IMR-90 (cell line): ENCODE measurements around the gene SH3RF1.

ENCODE experiments used
- BHLHE40 ChIP-seq: fragments of 150-350 bp; IDR thresholded peaks from 2 replicates; pipeline ENCODE4 v1.6.1; 2016; ENCODE audit warnings: mild to moderate bottlenecking, low read depth, low read length
- MAZ ChIP-seq: IDR thresholded peaks from 2 replicates; pipeline ENCODE4 v1.6.1; 2012; ENCODE audit warnings: low read depth, mild to moderate bottlenecking, low read length, improper control_type of control experiment, moderate library complexity, borderline replicate concordance
- MXI1 ChIP-seq: IDR thresholded peaks from 2 replicates; pipeline ENCODE4 v1.6.1; 2012; ENCODE audit warnings: low read depth, mild to moderate bottlenecking, low read length, moderate library complexity, borderline replicate concordance
- POLR2A ChIP-seq: IDR thresholded peaks from 2 replicates; pipeline ENCODE4 v1.6.1; 2012; ENCODE audit warnings: mild to moderate bottlenecking, low read depth, low read length
- TF ChIP-seq, protein P1 (sequence below): fragments of 150-350 bp; IDR thresholded peaks from 2 replicates; pipeline ENCODE4 v1.6.1; 2017; ENCODE audit warnings: mild to moderate bottlenecking, antibody characterized with exemption, low read length, low read depth
- TF ChIP-seq, protein P2 (sequence below): conservative IDR thresholded peaks from 2 replicates; pipeline ENCODE4 v1.5.1; 2012; ENCODE audit warnings: mild to moderate bottlenecking, low read depth, low read length, improper control_type of control experiment

DNA sequence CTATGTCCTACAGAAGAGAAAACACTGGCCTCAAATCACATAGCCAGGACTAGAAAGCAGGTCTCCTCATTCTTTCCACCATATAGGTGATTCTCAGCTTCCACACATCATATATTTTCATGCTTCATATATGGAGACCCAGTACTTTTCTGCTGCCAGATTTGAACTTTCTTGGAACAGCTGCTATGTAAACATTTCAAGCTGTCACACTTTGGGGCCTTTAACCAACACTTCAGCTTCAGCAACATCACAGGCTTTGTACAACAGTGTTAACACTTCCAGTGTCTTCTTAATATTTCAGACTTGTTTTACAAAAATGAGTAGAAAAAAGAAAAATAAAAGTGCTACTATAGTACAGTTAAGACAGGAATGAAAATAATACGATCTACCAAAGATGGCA lies 12.6 kb downstream of the SH3RF1 start:
- TF ChIP-seq, protein P1, sequence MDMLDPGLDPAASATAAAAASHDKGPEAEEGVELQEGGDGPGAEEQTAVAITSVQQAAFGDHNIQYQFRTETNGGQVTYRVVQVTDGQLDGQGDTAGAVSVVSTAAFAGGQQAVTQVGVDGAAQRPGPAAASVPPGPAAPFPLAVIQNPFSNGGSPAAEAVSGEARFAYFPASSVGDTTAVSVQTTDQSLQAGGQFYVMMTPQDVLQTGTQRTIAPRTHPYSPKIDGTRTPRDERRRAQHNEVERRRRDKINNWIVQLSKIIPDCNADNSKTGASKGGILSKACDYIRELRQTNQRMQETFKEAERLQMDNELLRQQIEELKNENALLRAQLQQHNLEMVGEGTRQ = no peak
- TF ChIP-seq, protein P2, sequence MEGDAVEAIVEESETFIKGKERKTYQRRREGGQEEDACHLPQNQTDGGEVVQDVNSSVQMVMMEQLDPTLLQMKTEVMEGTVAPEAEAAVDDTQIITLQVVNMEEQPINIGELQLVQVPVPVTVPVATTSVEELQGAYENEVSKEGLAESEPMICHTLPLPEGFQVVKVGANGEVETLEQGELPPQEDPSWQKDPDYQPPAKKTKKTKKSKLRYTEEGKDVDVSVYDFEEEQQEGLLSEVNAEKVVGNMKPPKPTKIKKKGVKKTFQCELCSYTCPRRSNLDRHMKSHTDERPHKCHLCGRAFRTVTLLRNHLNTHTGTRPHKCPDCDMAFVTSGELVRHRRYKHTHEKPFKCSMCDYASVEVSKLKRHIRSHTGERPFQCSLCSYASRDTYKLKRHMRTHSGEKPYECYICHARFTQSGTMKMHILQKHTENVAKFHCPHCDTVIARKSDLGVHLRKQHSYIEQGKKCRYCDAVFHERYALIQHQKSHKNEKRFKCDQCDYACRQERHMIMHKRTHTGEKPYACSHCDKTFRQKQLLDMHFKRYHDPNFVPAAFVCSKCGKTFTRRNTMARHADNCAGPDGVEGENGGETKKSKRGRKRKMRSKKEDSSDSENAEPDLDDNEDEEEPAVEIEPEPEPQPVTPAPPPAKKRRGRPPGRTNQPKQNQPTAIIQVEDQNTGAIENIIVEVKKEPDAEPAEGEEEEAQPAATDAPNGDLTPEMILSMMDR = no peak
- TF ChIP-seq MAZ (no peak), BHLHE40 (no peak), POLR2A (no peak), MXI1 (no peak)
